ENCODE data around the gene ACKR3.

The ACKR3 gene

GRCh38 chr2:236600158-236600557 is 30.5 kb downstream of the ACKR3 start:
- DNase-seq, result no peak
- intact Hi-C loops (cut with DNase I), result no loop called here

GRCh38 chr2:236600892-236601291 is 31.3 kb downstream of the ACKR3 start:
- no peak for DNase-seq
- intact Hi-C loops (cut with DNase I), result no loop called here

- DNase-seq, result no peak
- intact Hi-C loops (cut with DNase I), result no loop called here
Observed at GRCh38 chr2:236601316-236602202, 31.9 kb downstream of the ACKR3 start.

GRCh38 chr2:236602678-236603077 is 33.1 kb downstream of the ACKR3 start:
- intact Hi-C loops (cut with DNase I), result no loop called here
- DNase-seq, result no peak

- DNase-seq, result no peak
- intact Hi-C loops (cut with DNase I), result no loop called here
Observed at GRCh38 chr2:236603361-236604015, 33.9 kb downstream of the ACKR3 start.

GRCh38 chr2:236604575-236605344 is 35.1 kb downstream of the ACKR3 start:
- intact Hi-C loops (cut with DNase I), result no loop called here
- no peak for DNase-seq

GRCh38 chr2:236605345-236605734 is 35.7 kb downstream of the ACKR3 start:
- DNase-seq, result no peak
- intact Hi-C loops (cut with DNase I), result no loop called here

GRCh38 chr2:236606023-236606422 is 36.4 kb downstream of the ACKR3 start:
- no peak for DNase-seq
- intact Hi-C loops (cut with DNase I), result no loop called here

GRCh38 chr2:236607471-236608187 is 38.0 kb downstream of the ACKR3 start:
- no peak for DNase-seq
- intact Hi-C loops (cut with DNase I), result no loop called here

- intact Hi-C loops (cut with DNase I), result no loop called here
- DNase-seq, result no peak
Observed at GRCh38 chr2:236608188-236608525, 38.5 kb downstream of the ACKR3 start.

- intact Hi-C loops (cut with DNase I), result no loop called here
- no peak for DNase-seq
Observed at GRCh38 chr2:236608710-236609109, 39.1 kb downstream of the ACKR3 start.

- intact Hi-C loops (cut with DNase I), result no loop called here
- no peak for DNase-seq
Observed at GRCh38 chr2:236610991-236611821, 41.6 kb downstream of the ACKR3 start.

- DNase-seq, result no peak
- intact Hi-C loops (cut with DNase I), result no loop called here
Observed at GRCh38 chr2:236612737-236613136, 43.1 kb downstream of the ACKR3 start.

- intact Hi-C loops (cut with DNase I), result no loop called here
- DNase-seq, result no peak
Observed at GRCh38 chr2:236613612-236614011, 44.0 kb downstream of the ACKR3 start.

GRCh38 chr2:236614551-236614950 is 44.9 kb downstream of the ACKR3 start:
- DNase-seq, result no peak
- intact Hi-C loops (cut with DNase I), result no loop called here

- DNase-seq, result no peak
- intact Hi-C loops (cut with DNase I), result no loop called here
Observed at GRCh38 chr2:236616031-236616430, 46.4 kb downstream of the ACKR3 start.

- intact Hi-C loops (cut with DNase I), result no loop called here
- no peak for DNase-seq
Observed at GRCh38 chr2:236616624-236617023, 47.0 kb downstream of the ACKR3 start.

GRCh38 chr2:236617221-236617737 is 47.7 kb downstream of the ACKR3 start:
- no peak for DNase-seq
- intact Hi-C loops (cut with DNase I), result no loop called here

All from head of caudate nucleus (tissue), 42 donors.